ENCODE results near the gene DDX54.
"Not testable (repeated sequence)": the region's sequence is repeated elsewhere in the genome, so short reads cannot be mapped to it uniquely, and the experiment has no call there.

The DDX54 gene

GRCh38 chr12:113220593-113221180 is 35.4 kb upstream of the DDX54 start:
- no peak for FAIRE-seq

DNA sequence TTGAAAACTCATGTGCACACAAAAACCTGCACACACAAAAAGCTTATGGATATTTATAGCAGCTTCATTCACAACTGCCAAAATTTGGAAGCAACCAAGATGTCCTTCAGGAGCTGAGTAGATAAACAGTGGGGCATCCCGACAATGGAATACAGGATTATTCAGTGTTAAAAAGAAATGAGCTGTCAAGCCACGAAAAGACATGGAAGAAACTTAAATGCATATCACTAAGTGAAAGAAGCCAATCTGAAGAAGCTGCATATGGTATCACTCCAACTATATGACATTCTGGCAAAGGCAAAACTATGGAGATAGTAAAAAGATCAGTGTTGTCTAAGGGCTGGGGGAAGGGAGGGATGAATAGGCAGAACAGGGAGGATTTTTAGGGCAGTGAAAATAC is 30.7 kb upstream of the DDX54 start:
- FAIRE-seq, result no peak

- FAIRE-seq, result no peak
Measured at GRCh38 chr12:113214895-113215400, 29.7 kb upstream of the DDX54 start.

DNA sequence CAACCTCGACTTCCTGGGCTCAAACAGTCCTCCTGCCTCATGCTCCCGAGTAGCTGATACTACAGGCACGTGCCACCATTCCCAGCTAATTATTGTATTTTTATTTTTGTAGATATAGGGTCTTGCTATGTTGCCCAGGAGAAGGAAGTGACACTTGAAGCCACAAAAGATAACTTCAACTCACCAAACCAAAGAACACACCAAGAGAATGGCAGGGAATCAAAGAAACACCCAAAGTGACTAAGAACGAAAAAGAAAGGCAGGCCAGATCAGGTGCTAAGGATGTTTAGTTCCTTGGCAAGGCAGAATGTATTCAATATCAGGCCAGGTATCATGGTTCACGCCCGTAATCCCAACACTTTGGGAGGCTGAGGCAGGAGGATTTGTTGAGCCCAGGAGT is 25.9 kb upstream of the DDX54 start:
- FAIRE-seq, result no peak

DNA sequence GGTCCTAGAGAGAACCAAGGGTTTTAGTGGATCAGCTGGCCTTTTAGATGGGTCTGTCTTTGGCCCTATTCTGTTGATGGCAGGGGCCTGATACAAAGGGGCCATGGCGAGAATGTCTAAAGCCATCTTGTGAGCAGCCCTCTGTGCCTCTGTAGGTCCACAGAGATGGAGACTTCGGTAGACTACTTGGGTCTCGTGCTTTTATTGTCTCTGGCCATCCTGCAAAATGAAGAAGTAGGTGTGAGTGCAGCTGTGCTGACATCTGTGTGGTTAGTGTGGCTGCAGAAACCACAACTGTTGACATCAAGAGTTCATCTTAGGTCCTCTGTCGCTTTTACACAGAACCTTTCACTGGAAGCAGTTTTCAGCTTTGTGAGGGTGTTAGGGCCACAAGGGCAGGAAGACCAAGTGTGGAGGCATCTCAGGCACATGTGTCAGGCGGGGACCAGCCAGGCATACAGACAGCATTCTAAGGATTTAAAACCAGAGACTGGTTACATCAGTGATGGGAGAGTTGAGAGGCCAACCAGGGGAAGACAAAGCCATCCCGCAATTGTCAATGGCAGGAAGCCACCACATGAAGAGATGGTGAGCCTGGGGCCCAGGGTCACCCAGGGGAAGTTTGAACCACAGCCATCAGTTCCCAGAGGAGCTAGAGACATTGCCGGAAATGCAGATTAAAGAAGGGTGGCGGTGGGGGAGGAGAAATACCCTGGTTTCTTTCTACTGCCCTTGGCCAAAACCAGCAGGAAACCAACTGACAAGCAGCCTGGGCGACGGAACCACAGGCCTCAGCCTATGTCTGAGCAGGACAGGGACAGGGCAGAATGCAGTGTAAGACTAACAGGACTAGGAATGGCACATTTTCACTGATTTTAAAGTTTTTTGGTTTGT is 23.0 kb upstream of the DDX54 start:
- no peak for FAIRE-seq

- no peak for FAIRE-seq
Measured at GRCh38 chr12:113207613-113208040, 22.3 kb upstream of the DDX54 start.

DNA sequence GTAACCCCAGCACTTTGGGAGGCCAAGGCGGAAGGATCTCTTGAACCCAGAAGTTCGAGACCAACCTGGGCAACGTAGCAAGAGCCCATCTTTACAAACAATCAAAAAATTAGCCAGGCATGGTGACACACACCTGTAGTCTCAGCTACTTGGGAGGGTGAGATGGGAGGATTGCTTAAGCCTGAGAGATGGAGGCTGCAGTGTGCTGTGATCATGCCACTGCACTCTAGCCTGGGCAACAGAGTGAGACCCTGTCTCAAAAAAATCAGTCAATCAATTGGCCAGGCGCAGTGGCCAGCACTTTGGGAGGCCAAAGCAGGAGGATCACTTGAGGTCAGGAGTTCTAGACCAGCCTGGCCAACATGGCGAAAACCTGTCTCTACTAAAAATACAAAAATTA is 21.5 kb upstream of the DDX54 start:
- FAIRE-seq, result not testable (repeated sequence)

GRCh38 chr12:113204804-113205203 is 19.5 kb upstream of the DDX54 start:
- no peak for FAIRE-seq

DNA sequence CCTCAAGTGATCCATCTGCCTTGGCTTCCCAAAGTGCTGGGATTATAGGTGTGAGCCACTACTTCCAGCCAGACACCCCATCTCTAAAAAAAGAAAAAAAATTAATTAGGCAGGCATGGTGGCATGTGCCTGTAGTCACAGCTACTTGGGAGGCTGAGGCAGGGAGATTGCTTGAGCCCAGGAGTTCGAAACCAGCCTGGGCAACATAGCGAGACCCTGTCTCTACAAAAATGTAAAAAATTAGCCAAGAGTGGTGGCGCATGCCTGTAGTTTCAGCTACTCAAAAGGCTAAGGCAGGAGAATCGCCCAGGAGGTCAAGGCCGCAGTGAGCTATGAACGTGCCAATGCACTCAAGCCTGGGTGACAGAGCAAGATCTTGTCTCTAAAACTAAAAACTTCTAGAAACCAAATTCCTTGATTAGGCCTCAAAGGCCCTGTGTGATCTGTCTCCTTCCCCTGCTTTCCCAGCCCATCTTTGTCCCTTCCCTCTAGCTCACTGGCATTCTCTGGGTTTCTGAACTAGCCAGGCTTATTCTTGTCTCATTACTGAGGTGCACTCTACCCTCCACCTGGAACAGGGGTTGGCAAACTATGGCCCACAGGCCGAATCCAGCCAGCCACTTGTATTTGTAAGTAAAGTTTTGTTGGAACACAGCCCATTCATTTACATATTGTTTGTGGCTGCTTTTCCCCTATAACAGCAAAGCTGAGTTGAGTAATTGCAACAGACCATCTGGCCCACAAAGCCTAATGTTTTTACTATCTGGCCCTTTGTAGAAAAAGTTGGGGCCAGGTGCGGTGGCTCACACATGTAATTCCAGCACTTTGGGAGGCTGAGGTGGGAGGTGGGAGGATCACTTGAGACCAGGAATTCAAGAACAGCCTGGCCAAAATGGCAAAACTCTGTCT is 18.8 kb upstream of the DDX54 start:
- FAIRE-seq, result no peak

DNA sequence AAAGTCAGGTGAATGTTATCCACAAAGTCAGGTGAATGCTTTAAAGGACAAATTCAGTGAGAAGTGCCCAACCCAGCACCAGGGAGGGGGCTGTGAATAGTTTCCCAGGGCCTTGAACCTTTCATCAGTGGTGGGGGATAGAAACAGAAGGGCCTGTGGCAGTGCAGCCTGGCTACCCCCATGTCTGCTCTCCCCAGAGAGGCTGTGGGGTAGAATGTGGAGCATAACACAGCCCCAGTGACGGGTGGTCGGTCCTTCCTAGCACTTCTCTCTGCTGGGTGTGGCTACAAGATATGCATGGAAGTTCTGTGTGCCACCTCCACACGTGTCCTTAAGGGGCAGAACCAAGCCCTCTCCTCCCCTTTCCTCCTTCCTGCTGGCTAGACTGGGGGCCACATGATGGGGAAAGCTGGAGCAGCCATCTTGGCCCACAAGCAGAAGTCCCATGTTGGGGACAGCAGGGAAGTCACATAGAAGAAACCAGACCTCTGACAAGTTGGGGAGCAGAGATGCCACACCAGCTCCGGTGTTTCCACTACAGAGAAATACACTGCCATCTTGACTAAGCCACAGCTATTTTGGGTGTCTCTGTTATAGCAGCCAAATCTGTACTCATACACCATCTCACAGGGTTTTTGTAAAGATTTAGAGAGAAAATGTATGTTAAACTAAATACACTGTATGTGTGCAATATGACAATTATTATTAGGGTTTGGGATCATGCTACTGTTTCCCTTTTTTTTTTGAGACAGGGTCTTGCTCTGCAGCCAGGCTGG is 17.2 kb upstream of the DDX54 start:
- FAIRE-seq, result no peak

GRCh38 chr12:113201187-113202177 is 16.2 kb upstream of the DDX54 start:
- FAIRE-seq, result no peak

DNA sequence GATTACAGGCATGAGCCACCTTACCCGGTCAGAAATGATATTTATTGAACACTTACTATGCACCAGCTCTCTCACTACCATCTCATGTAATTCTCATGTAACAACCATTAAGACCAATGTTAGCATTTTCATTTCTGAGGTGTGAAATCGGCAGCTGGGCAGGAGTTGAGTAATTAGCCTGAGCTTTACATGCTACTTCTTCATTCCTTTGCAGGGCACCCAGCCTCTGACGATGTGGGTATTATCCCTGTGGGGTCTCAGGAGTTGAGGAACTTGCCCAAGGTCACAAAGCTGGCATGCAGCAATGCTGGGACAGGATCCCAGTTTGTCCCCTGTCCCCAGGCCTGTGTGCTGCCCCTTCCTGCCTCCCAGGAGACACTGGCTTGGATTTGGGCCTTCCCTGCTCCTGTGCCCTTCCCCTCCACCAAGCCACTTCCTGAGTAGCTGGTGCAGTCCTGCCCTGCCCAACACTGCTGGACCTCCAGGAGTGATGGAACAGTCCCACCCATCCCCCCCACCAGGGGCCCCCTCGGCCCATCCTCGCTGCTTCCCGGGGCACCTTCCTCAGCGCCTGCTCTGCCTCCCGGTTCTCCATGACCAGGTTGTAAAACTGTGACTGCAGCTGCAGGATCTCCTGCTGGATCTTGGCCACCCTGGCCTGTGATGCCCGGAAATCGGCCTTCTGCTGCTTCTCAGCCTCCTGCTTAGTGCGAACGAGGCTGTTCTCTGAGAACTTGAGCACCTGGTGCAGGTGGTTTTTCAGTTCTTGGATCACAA is 14.9 kb upstream of the DDX54 start:
- no peak for FAIRE-seq

- FAIRE-seq, result no peak
Measured at GRCh38 chr12:113198296-113198695, 13.0 kb upstream of the DDX54 start.

DNA sequence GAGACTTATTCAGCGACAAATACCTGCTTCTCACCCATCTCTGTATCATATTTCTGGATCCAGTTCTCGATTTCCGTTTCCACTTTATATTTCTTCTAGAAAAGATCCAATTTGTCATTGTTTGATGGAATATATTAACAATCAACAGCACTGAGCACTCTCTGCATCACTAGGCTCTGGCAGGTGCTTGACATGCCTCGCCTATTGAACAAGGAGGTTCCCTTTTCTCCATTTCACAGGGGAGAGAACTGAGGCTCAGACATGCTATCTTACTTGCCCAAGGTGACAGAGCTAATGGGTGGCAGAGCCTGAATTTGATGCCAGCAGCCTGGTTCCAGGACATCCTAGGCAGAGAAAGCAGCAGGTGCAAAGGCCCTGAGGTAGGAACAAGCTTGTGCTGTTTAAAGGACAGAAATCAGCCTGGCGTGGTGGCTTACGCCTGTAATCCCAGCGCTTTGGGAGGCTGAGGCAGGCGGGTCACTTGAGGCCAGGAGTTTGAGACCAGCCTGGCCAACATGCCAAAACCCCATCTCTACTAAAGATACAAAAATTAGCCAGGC is 12.3 kb upstream of the DDX54 start:
- no peak for FAIRE-seq

- FAIRE-seq, result no peak
Measured at GRCh38 chr12:113196990-113197389, 11.7 kb upstream of the DDX54 start.

GRCh38 chr12:113196582-113196981 is 11.3 kb upstream of the DDX54 start:
- FAIRE-seq, result no peak

- FAIRE-seq, result no peak
Measured at GRCh38 chr12:113195598-113195997, 10.3 kb upstream of the DDX54 start.

- no peak for FAIRE-seq
Measured at GRCh38 chr12:113194971-113195391, 9.7 kb upstream of the DDX54 start.

GRCh38 chr12:113191227-113191626 is 5.9 kb upstream of the DDX54 start:
- FAIRE-seq, result no peak

DNA sequence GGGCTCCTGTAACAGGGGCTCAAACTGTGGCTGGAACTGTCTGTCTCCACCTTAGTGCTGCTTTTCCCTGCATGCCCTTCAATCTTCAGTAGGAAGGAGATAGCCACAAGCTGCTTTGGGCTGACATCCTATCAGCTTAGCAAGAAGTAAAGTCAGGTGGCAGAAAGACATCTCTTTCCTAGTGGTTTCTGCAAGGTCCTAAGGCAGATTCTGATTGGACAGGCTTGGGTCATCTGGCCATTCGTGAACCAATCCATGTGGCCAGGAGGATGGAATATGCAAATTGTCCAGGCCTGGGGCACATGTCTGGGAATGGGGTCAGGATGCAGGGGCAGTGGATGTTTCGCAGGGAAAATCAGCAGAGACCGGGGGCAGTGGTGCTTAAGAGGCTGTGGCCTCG is 5.5 kb upstream of the DDX54 start:
- FAIRE-seq, result no peak
